Thymus (tissue), 11 donors: ENCODE results near the gene GRID1. TPM values are rescaled to one million over a fixed set of nuclear protein-coding genes. Genes with fewer than 3 reads are reported as not detected.

Experiments used
- DNase-seq, 9 donors: peaks; one replicate each; pipeline ENCODE4 v3.0.0-alpha.2; 2013; ENCODE audit warnings: low spot score in 9 of 9, low read depth in 6 of 9, missing footprints in 1 of 9
- H3K27ac ChIP-seq, 2 donors: one replicate each; pipeline ENCODE4 v1.5.1; 2013; ENCODE audit warnings: control low read depth in 1 of 2, low read depth in 1 of 2, low read length in 1 of 2, mild to moderate bottlenecking in 1 of 2, moderate library complexity in 1 of 2
- H3K27me3 ChIP-seq, 2 donors: one replicate each; pipeline ENCODE4 v1.5.1; 2013; ENCODE audit warnings: low read length in 1 of 2; ENCODE audit not compliant: control insufficient read depth in 2 of 2, insufficient read depth in 1 of 2
- H3K36me3 ChIP-seq, 2 donors: one replicate each; pipeline ENCODE4 v1.5.1; 2013; ENCODE audit warnings: low read length in 1 of 2, mild to moderate bottlenecking in 1 of 2, moderate library complexity in 1 of 2; ENCODE audit not compliant: control insufficient read depth in 2 of 2, insufficient read depth in 2 of 2
- H3K4me1 ChIP-seq, 2 donors: one replicate each; pipeline ENCODE4 v1.5.1; 2013; ENCODE audit warnings: low read length in 2 of 2; ENCODE audit not compliant: control insufficient read depth in 2 of 2, insufficient read depth in 2 of 2
- H3K4me3 ChIP-seq, 2 donors: one replicate each; pipeline ENCODE4 v1.5.1; 2013; ENCODE audit warnings: low read length in 2 of 2, control low read depth in 1 of 2, mild to moderate bottlenecking in 1 of 2
- H3K9me3 ChIP-seq, 2 donors: one replicate each; pipeline ENCODE4 v1.5.1; 2013; ENCODE audit warnings: low read length in 1 of 2, mild to moderate bottlenecking in 1 of 2; ENCODE audit not compliant: control insufficient read depth in 2 of 2, insufficient read depth in 1 of 2
- WGBS: extraction: QIAGEN DNeasy Blood & Tissue Kit; methylation state at CpG from one replicate; pipeline ENCODE4 v1.1.7; 2013; 5-methylcytosine and 5-hydroxymethylcytosine counted together
- polyA plus RNA-seq: library from polyadenylated mRNA; stranded (reverse); fragments of 200-250 nt; gene quantifications from one replicate; pipeline ENCODE4 v1.2.3, GENCODE V29; 2013
- total RNA-seq: library from RNA; stranded (reverse); fragments of 120-200 nt; gene quantifications from one replicate; pipeline ENCODE4 v1.2.4, GENCODE V29; 2013
- donor health status: healthy.

GRID1 gene
- total and polyA plus RNA-seq, 2 donors: 0.33 to 0.46 TPM

- 75% methylated on average over 7 of the region's 7 CpGs for WGBS
- no peaks in the 10 kb centered on the region for H3K27me3 ChIP-seq
- DNase-seq: no peak
- H3K9me3 ChIP-seq: no peaks in the 10 kb centered on the region
- H3K27ac ChIP-seq: no peak overlapping the region
- no peaks in the 10 kb centered on the region for H3K4me1 ChIP-seq
- no peaks in the 10 kb centered on the region for H3K36me3 ChIP-seq
- no peak overlapping the region for H3K4me3 ChIP-seq
These were observed 503.1 kb downstream of the GRID1 start for GRCh38 chr10:85863301-85864172.

GRCh38 chr10:85862771-85863170 lies 503.8 kb downstream of the GRID1 start:
- WGBS: 33% methylated on average over 6 of the region's 6 CpGs

GRCh38 chr10:85861513-85862197 lies 504.9 kb downstream of the GRID1 start:
- Histone ChIP-seq H3K27me3 (no peaks in the 10 kb centered on the region), H3K4me1 (no peaks in the 10 kb centered on the region), H3K4me3 (no peak overlapping the region), H3K36me3 (no peaks in the 10 kb centered on the region), H3K9me3 (peaks cover 0 to 5% of the 10 kb centered on the region in 2 donors), H3K27ac (no peak overlapping the region)
- no peak for DNase-seq
- 87% methylated on average over 3 of the region's 3 CpGs for WGBS

More at GRCh38 chr10:85862771-85863170, 503.8 kb downstream of the GRID1 start:
- no peak overlapping the region for H3K27ac ChIP-seq
- DNase-seq: no peak
- no peaks in the 10 kb centered on the region for H3K27me3 ChIP-seq
- H3K4me3 ChIP-seq: no peak overlapping the region
- H3K9me3 ChIP-seq: no peaks in the 10 kb centered on the region
- no peaks in the 10 kb centered on the region for H3K36me3 ChIP-seq
- H3K4me1 ChIP-seq: no peaks in the 10 kb centered on the region

- Histone ChIP-seq H3K4me1 (no peaks in the 10 kb centered on the region), H3K4me3 (no peak overlapping the region), H3K9me3 (peaks cover 0 to 5% of the 10 kb centered on the region in 2 donors), H3K27me3 (no peaks in the 10 kb centered on the region), H3K36me3 (no peaks in the 10 kb centered on the region), H3K27ac (no peak overlapping the region)
- DNase-seq: no peak
- 83% methylated on average over 2 of the region's 2 CpGs for WGBS
These were observed 506.7 kb downstream of the GRID1 start for GRCh38 chr10:85859859-85860258.

- Histone ChIP-seq H3K27ac (no peak overlapping the region), H3K4me1 (no peaks in the 10 kb centered on the region), H3K4me3 (no peak overlapping the region), H3K27me3 (no peaks in the 10 kb centered on the region), H3K36me3 (no peaks in the 10 kb centered on the region), H3K9me3 (peaks cover 0 to 5% of the 10 kb centered on the region in 2 donors)
- 94% methylated on average over 3 of the region's 3 CpGs for WGBS
- no peak for DNase-seq
These were observed 507.6 kb downstream of the GRID1 start for GRCh38 chr10:85858776-85859515.

- 92% methylated on average over 3 of the region's 3 CpGs for WGBS
These were observed 508.8 kb downstream of the GRID1 start for GRCh38 chr10:85857791-85858190.

GRCh38 chr10:85857305-85857704 lies 509.3 kb downstream of the GRID1 start:
- Histone ChIP-seq H3K27me3 (no peaks in the 10 kb centered on the region), H3K27ac (no peak overlapping the region), H3K36me3 (no peaks in the 10 kb centered on the region), H3K9me3 (peaks cover 0 to 5% of the 10 kb centered on the region in 2 donors), H3K4me3 (no peak overlapping the region), H3K4me1 (no peaks in the 10 kb centered on the region)
- DNase-seq: no peak
- 95% methylated on average over 9 of the region's 9 CpGs for WGBS

More at GRCh38 chr10:85857791-85858190, 508.8 kb downstream of the GRID1 start:
- Histone ChIP-seq H3K27ac (no peak overlapping the region), H3K4me1 (no peaks in the 10 kb centered on the region), H3K9me3 (peaks cover 0 to 5% of the 10 kb centered on the region in 2 donors), H3K36me3 (no peaks in the 10 kb centered on the region), H3K27me3 (no peaks in the 10 kb centered on the region), H3K4me3 (no peak overlapping the region)
- no peak for DNase-seq

- no peak overlapping the region for H3K27ac ChIP-seq
- no peaks in the 10 kb centered on the region for H3K27me3 ChIP-seq
- WGBS: 93% methylated on average over 6 of the region's 6 CpGs
- no peaks in the 10 kb centered on the region for H3K9me3 ChIP-seq
- DNase-seq: no peak
- H3K4me1 ChIP-seq: no peaks in the 10 kb centered on the region
- no peaks in the 10 kb centered on the region for H3K36me3 ChIP-seq
- no peak overlapping the region for H3K4me3 ChIP-seq
These were observed 514.7 kb downstream of the GRID1 start for GRCh38 chr10:85851934-85852333.

GRCh38 chr10:85851325-85851724 lies 515.3 kb downstream of the GRID1 start:
- Histone ChIP-seq H3K36me3 (no peaks in the 10 kb centered on the region), H3K9me3 (no peaks in the 10 kb centered on the region), H3K27ac (no peak overlapping the region), H3K4me1 (no peaks in the 10 kb centered on the region), H3K4me3 (no peak overlapping the region), H3K27me3 (no peaks in the 10 kb centered on the region)
- 93% methylated on average over 2 of the region's 2 CpGs for WGBS
- no peak for DNase-seq
